HG03066 (cell line): ENCODE measurements around the gene CD248.

Experiments
- ATAC-seq: cut with Tn5 transposase; IDR thresholded peaks from one replicate; pipeline ENCODE4 v1.9.1; 2021; ENCODE audit warnings: low read depth; ENCODE audit not compliant: unreplicated experiment

Gene CD248

DNA sequence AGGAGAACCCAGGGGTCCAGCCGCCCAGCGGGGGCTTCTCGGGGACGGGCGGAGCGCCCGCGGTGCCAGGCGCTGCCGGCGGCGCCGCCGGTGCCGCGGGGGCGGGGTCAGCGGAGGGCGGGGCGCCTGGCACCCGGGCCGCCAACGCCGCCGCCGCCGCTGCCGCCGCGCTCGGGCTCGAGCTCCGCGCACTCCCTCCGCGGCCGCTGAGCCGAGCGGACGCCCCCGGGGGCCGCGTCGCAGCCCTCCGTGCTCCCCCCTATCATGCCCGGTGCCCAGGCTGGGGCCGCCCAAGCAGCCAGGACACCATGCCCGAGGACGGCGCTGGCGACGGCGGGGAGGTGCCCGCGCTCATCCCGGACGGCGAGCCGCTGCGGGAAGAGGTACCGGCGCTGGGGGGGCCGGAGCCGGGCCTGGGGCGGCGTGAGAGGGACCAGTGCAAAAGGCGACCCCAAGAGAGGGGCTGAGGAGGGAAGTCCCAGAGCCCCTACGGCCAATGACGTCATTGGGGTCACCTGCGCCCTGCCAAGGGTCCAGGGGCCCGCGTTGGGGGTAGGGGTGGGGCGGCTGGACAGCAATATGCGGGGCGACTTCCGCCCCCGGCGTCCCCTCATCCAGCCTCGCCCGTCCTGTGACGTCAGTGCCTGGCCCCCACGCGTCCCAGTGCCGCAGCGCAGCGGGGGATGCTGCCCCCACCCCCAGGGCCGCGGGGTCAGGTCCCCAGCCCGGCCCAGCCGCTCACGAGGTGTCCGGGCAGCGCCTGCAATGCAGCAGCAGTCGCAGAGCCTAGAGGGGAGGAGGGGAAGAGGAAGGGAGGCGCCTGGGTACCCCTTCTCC lies 24.9 kb downstream of the CD248 start, which contains the start of gene TMEM151A:
TMEM151A (plus strand) TSS at position 189 of the 837 bp plus-strand sequence; CDS start at position 309, 120 bp downstream.
- no peak for ATAC-seq

- no peak for ATAC-seq
Observed at GRCh38 chr11:66291303-66291705, 25.5 kb downstream of the CD248 start.

GRCh38 chr11:66290330-66290621 lies 26.6 kb downstream of the CD248 start:
- ATAC-seq: no peak

DNA sequence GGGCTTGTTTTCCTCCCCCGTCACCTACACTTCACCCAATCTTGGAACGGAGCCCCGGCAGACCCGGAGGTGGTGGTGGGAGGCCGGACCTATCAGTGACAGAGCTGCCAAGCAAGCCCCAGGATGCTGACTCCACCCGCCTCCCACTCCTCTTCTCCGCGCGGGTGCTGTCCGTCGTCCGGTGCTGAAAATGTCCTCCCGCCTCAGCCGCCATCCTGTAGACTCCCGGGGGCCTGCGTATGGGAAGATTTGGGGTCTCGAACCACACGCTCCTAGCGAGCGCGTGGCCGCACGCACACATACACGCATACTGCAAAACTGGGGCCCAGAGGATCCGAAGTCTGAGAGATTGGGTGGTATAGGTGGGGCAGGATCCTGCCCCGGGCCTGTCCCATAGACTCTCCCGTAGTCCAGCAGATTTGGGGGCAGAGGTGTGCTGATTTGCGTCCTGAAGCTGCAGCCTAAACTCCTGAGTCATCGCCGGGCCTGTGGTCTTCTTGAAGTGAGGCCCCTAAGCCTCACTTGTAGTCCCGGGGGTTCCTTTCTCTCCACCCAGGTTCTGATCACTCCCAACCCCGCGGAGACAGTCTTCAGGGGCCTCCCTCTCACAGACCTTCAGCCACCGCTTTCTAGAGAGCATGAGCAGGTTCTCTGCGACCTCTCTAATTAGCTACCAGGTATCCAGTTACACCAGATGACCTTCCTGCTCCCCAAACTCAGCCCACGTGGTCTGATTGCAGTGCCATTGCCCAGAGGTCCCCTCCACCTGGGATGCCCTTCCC lies 27.1 kb downstream of the CD248 start:
- ATAC-seq: peak; percentile 41

DNA sequence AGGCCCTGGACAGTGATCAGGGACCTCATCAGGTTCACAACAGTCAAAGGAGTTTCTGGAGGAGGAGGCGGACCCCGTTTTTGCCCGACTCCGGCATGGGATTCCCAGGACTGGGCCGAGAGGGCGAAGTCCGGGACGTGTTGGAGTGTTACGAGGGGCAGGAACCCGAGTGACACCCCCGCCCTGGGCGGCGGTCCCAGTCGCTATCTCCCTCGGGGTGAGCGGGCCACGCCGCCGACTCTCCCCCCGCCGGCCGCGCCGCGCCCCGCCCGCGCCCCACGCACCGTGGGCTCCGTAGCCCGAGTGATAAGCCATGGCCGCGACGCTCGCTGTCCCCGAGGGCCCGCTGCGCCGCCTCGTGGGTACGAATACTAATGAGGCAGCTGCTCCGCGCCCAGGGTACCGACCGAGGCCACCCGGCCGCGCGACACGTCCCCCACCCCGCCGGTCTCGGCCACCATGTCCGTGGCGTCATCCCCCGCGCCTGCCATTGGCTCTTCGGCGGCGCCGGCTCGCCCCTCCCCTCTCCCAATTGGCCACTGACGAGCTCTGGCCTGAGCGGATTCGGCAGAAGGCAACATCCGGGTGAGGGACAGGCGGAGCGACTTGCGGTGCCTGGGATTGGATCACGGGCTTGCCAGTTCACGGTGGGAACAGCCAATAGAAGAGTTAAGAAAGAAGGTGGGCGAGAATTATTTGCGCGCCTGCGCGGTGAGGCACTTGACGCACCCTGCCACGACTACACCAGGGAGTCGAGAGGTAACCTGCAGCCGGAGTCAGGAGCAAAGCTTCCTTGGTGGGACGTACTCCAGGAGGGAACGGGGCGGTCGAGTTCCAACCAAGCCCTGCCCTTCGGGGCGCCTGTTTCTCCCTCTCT lies 27.9 kb downstream of the CD248 start, which contains the start of gene YIF1A:
YIF1A (minus strand) TSS at position 473 of the 877 bp plus-strand sequence; CDS start at position 315, 158 bp downstream.
- peak; percentile 94 for ATAC-seq

- ATAC-seq: no peak
Observed at GRCh38 chr11:66287889-66288670, 28.8 kb downstream of the CD248 start.

DNA sequence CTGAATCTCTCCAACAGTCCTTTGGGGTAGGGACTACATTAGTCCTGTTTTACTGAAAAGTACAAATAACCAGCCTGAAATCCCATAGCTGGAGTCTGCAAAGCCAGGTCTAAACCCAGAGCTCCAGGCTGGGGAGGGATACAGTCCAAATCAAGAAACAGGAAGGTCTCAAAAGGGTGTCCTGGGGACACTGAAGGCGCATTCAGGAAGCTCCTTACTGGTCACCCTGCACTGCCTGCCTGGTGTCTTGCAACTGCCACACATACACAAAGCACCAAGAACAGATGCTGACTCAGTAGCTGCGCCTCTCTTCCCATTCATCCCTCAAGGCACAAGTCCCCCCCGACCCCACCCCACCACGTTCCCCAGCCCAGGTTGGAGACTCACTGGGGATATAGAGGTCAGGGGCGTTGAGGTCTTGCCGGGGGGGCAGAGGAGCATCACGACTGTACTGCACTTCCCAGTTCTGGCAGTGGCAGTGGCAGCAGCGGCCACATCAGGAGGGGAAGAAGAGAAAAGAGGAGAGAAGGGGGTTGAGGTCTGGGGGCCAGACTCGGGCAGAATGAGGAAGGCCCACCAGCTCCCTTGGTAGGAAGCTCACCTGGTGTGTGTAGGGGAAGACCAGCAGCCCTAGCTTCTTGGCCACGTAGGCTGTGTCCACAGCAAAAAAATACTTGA lies 29.5 kb downstream of the CD248 start:
- no peak for ATAC-seq

- no peak for ATAC-seq
Observed at GRCh38 chr11:66286699-66287098, 30.1 kb downstream of the CD248 start.

- ATAC-seq: no peak
Observed at GRCh38 chr11:66285250-66285947, 31.4 kb downstream of the CD248 start.

- ATAC-seq: no peak
Observed at GRCh38 chr11:66284526-66285078, 32.2 kb downstream of the CD248 start.

- ATAC-seq: no peak
Observed at GRCh38 chr11:66283461-66284105, 33.3 kb downstream of the CD248 start.

- peak; percentile 74 for ATAC-seq
Observed at GRCh38 chr11:66282468-66283455, 34.1 kb downstream of the CD248 start.

DNA sequence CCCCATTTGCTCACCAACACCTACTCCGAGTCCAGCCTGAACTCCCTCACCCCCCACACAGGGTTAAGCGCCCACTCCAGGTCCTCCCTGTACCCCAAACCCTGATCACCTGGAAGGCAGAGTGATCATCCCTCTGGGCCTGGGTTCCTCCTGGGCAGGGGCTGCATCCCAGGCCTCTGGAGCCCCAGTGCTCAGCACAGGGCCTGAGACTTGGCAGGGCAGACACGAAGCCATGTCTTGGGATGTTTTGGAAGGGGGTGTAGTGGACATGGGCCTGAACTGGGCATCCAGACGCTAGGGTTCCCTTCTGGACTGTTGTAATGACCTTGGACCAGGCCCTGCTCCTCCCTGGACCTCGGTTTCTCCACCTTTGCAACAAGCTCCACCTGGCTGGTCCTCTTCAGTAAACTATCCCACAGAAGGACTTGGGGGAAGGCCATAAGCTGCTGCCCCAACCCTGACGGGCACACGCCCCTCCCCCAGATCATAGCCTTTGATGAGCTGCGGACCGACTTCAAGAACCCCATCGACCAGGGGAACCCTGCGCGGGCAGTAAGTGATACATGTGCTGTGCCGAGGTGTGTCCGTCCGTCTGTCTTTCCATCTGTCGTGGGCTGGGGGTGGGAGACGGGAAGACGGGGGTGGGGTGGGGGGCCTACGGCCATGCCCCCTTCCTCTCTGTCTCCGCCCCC lies 34.9 kb downstream of the CD248 start:
- ATAC-seq: no peak

GRCh38 chr11:66281001-66281400 lies 35.8 kb downstream of the CD248 start:
- no peak for ATAC-seq

- ATAC-seq: no peak
Observed at GRCh38 chr11:66280428-66280827, 36.4 kb downstream of the CD248 start.

GRCh38 chr11:66279092-66279734 lies 37.6 kb downstream of the CD248 start:
- no peak for ATAC-seq
